ENCODE data around the gene CFAP299. TPM values are rescaled to one million over a fixed set of nuclear protein-coding genes. Genes with fewer than 3 reads are reported as not detected.

The CFAP299 gene
- total RNA-seq, 8 experiments from 2014 or later, result 0.41 to 7.1 (median 0.74) TPM

- Histone ChIP-seq H3K27ac (no peak overlapping the region), H3K4me3 (no peak overlapping the region), H3K4me1 (replicated peaks in 1 of 2) (no peaks in the 10 kb centered on the region)
- WGBS, 10 experiments, result 0 to 95% (median 78%) methylated on average over 1 to 5 of the region's 5 CpGs
- in situ Hi-C loops (cut with MboI; ENCODE audit: low pct_unique_long_range_greater_than_20kb in 2 of 9, low sequenced_read_pairs in 9 of 9, unreplicated experiment in 9 of 9), result loop anchor here in 1 of 9 experiments (25.0 kb wide), 1 partner anchor 179 kb away; no protein-coding TSS in a partner anchor
- peak in 1 of 8 experiments; percentile 19 for ATAC-seq (replicated peaks in 6 of 8)
These were observed 230.8 kb downstream of the CFAP299 start for GRCh38 chr4:80566203-80566872.

DNA sequence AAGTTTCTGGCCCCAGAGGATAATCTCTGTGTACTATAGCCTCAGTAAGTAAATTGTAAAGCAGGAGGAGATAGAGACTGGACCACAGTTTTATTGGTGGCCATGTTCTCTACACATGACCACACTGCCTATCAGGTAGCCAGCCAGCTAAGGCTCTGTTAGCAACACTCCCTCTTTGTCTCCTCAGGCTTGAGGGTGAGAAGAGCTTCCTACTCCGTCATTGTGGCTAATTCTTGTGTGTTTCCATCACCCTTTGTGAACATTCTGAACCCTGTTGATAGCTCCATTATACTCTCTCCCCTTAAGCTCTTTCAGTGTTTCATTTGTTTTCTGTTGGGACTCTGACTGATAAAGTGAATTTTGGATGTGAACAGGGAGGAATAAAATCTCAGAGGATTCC lies 233.4 kb downstream of the CFAP299 start:
- in situ Hi-C loops (cut with MboI; ENCODE audit: low pct_unique_long_range_greater_than_20kb in 2 of 9, low sequenced_read_pairs in 9 of 9, unreplicated experiment in 9 of 9), result loop anchor here in 1 of 9 experiments (25.0 kb wide), 1 partner anchor 182 kb away; no protein-coding TSS in a partner anchor
- H3K4me1 ChIP-seq (replicated peaks in 1 of 2), result no peaks in the 10 kb centered on the region
- 0 to 100% (median 80%) methylated on average over 1 of the region's 1 CpG; no CpG with 5 or more reads in 3 of the 10 experiments for WGBS, 10 experiments
- no peak overlapping the region for H3K27ac ChIP-seq
- no peak overlapping the region for H3K4me3 ChIP-seq
- ATAC-seq (replicated peaks in 6 of 8), result peak in 3 of 8 experiments; percentile 30 to 45 (median 40)

DNA sequence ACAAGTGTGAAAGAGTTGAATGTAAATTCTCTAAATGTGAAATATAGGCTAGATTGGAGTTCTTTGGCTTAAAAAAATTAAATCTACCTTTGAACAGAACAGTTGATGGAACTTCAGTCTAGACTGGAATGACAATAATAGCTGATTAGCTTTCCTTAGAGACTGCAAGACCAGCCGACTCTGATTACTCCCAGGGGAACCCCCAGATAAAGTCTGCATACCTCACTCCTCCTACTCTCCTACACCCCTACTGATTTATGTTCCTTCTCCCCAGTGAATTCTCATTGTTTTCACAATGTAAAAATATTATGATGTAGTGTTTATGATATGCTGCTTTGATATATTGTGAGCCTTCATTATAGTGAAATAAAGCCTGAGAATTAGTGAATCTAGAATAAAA lies 241.3 kb downstream of the CFAP299 start:
- ATAC-seq (replicated peaks in 6 of 8), result peak in 4 of 8 experiments; percentile 60 to 99 (median 96)
- in situ Hi-C loops (cut with MboI; ENCODE audit: low pct_unique_long_range_greater_than_20kb in 2 of 9, low sequenced_read_pairs in 9 of 9, unreplicated experiment in 9 of 9), result no loop called here
- Histone ChIP-seq H3K4me3 (no peak overlapping the region), H3K4me1 (replicated peaks in 1 of 2) (peaks cover 0 to 2% of the 10 kb centered on the region in 2 donors), H3K27ac (no peak overlapping the region)
- 0 to 29% (median 17%) methylated on average over 1 of the region's 1 CpG; no CpG with 5 or more reads in 6 of the 10 experiments for WGBS, 10 experiments

DNA sequence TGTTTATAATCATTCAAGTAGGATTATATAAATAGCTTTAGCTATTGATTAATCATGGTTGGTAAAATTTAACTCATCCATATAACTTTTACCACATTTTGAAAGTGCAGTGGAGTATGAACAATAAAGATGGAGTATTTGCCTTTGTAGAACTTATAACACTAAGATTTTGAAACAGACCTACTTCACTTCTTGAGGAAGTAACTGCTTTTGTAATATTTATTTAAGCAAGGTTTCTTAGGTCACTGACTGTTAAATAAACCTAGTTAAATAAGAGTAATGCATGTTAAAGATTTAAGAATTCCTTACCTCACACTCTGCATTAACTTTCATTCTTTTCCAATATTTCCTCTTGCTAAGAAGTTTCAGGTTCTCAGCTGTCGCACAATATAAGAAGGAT lies 242.5 kb downstream of the CFAP299 start:
- H3K4me1 ChIP-seq (replicated peaks in 1 of 2), result peaks cover 0 to 2% of the 10 kb centered on the region in 2 donors
- H3K4me3 ChIP-seq, result no peak overlapping the region
- no peak overlapping the region for H3K27ac ChIP-seq
- in situ Hi-C loops (cut with MboI; ENCODE audit: low pct_unique_long_range_greater_than_20kb in 2 of 9, low sequenced_read_pairs in 9 of 9, unreplicated experiment in 9 of 9), result no loop called here
- no peak for ATAC-seq (replicated peaks in 6 of 8)
- WGBS, 10 experiments, result 93 to 100% (median 100%) methylated on average over 1 of the region's 1 CpG; no CpG with 5 or more reads in 3 of the 10 experiments

- ATAC-seq (replicated peaks in 6 of 8), result peak in 5 of 8 experiments; percentile 32 to 77 (median 73)
- H3K4me1 ChIP-seq (replicated peaks in 1 of 2), result peaks cover 3 to 13% of the 10 kb centered on the region in 2 donors
- in situ Hi-C loops (cut with MboI; ENCODE audit: low pct_unique_long_range_greater_than_20kb in 2 of 9, low sequenced_read_pairs in 9 of 9, unreplicated experiment in 9 of 9), result no loop called here
- H3K4me3 ChIP-seq, result no peak overlapping the region
- H3K27ac ChIP-seq, result no peak overlapping the region
These were observed 250.0 kb downstream of the CFAP299 start for GRCh38 chr4:80585542-80585941.

- in situ Hi-C loops (cut with MboI; ENCODE audit: low pct_unique_long_range_greater_than_20kb in 2 of 9, low sequenced_read_pairs in 9 of 9, unreplicated experiment in 9 of 9), result no loop called here
These were observed 251.2 kb downstream of the CFAP299 start for GRCh38 chr4:80586716-80587115.

GRCh38 chr4:80587871-80588385 lies 252.4 kb downstream of the CFAP299 start:
- in situ Hi-C loops (cut with MboI; ENCODE audit: low pct_unique_long_range_greater_than_20kb in 2 of 9, low sequenced_read_pairs in 9 of 9, unreplicated experiment in 9 of 9), result no loop called here
- no peak overlapping the region for H3K27ac ChIP-seq
- peaks cover 3 to 13% of the 10 kb centered on the region in 2 donors for H3K4me1 ChIP-seq (replicated peaks in 1 of 2)
- WGBS, 10 experiments, result 69 to 100% (median 80%) methylated on average over 1 to 2 of the region's 2 CpGs; no CpG with 5 or more reads in 5 of the 10 experiments
- no peak for ATAC-seq (replicated peaks in 6 of 8)
- H3K4me3 ChIP-seq, result no peak overlapping the region

More at GRCh38 chr4:80586716-80587115, 251.2 kb downstream of the CFAP299 start:
- Histone ChIP-seq H3K27ac (no peak overlapping the region), H3K4me1 (replicated peaks in 1 of 2) (peaks cover 3 to 13% of the 10 kb centered on the region in 2 donors), H3K4me3 (no peak overlapping the region)
- 64 to 100% (median 90%) methylated on average over 1 to 2 of the region's 2 CpGs; no CpG with 5 or more reads in 1 of the 10 experiments for WGBS, 10 experiments
- ATAC-seq (replicated peaks in 6 of 8), result no peak

- Histone ChIP-seq H3K4me3 (no peak overlapping the region), H3K4me1 (replicated peaks in 1 of 2) (no peaks in the 10 kb centered on the region), H3K27ac (no peak overlapping the region)
- WGBS, 10 experiments, result 13 to 100% (median 52%) methylated on average over 1 to 2 of the region's 2 CpGs; no CpG with 5 or more reads in 1 of the 10 experiments
- no peak for ATAC-seq (replicated peaks in 6 of 8)
- in situ Hi-C loops (cut with MboI; ENCODE audit: low pct_unique_long_range_greater_than_20kb in 2 of 9, low sequenced_read_pairs in 9 of 9, unreplicated experiment in 9 of 9), result no loop called here
These were observed 257.4 kb downstream of the CFAP299 start for GRCh38 chr4:80592950-80593349.

- ATAC-seq (replicated peaks in 6 of 8), result no peak
- in situ Hi-C loops (cut with MboI; ENCODE audit: low pct_unique_long_range_greater_than_20kb in 2 of 9, low sequenced_read_pairs in 9 of 9, unreplicated experiment in 9 of 9), result no loop called here
- H3K27ac ChIP-seq, result no peak overlapping the region
- no peaks in the 10 kb centered on the region for H3K4me1 ChIP-seq (replicated peaks in 1 of 2)
- no peak overlapping the region for H3K4me3 ChIP-seq
- 75 to 100% (median 83%) methylated on average over 1 to 2 of the region's 2 CpGs; no CpG with 5 or more reads in 1 of the 10 experiments for WGBS, 10 experiments
These were observed 259.2 kb downstream of the CFAP299 start for GRCh38 chr4:80594701-80595100.

DNA sequence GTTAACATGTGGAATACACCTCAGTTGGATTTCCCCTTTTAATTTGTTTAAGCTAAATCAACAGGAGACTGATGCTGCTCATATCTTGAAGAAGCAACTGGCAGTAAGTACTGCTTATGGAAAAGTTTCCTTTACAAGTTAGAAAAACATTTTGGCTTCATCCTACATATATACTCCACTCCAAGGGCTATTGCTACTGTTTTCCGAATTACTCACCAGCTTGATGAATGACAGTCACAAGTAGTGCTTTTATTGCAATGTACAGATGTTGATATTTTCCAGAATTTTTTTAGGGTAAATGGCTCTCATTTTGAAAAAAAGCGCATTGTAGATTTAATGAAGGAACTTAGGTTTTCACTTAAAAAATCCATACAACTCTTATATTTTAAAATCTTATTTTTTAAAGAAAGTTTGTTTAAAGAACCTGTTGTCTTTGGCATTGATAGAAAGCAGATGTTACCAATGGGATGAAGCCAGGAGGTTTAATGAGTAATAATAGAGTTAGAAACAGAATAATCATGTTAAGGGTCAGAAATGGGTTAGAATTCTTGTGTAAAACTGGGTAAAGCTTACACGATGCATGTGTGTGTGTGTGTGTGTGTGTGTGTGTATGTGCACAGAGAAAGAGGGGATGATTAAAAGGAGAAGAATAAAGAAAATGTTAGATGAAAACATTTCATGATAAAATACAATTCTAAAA lies 272.9 kb downstream of the CFAP299 start:
- no peak for ATAC-seq (replicated peaks in 6 of 8)
- no peak overlapping the region for H3K4me3 ChIP-seq
- in situ Hi-C loops (cut with MboI; ENCODE audit: low pct_unique_long_range_greater_than_20kb in 2 of 9, low sequenced_read_pairs in 9 of 9, unreplicated experiment in 9 of 9), result loop anchor here in 1 of 9 experiments (25.0 kb wide), 1 partner anchor 429 kb away; the partner anchor contains the start of gene BMP3
- no peaks in the 10 kb centered on the region for H3K4me1 ChIP-seq (replicated peaks in 1 of 2)
- no peak overlapping the region for H3K27ac ChIP-seq
- 21 to 100% (median 89%) methylated on average over 1 to 3 of the region's 3 CpGs for WGBS, 10 experiments

DNA sequence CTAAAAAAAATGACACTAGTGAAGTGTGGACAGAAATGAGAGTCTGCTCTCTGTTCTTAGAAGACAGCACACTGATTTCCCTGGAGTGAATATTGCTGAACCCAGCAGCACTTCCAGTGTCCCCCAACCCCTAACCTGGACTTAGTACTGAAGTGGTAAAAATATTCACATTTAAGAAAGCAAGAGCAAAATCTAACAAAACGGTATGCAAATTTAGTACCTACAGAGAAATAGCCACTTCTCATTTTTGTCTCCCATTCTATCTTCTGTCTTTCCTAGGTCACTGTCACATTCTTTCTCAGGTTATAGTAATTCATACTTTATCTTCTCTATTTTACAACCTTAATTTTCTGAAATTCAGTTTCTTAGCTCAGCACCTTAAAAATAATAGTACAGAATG lies 274.7 kb downstream of the CFAP299 start:
- H3K4me1 ChIP-seq (replicated peaks in 1 of 2), result no peaks in the 10 kb centered on the region
- H3K4me3 ChIP-seq, result no peak overlapping the region
- WGBS, 10 experiments, result 27 to 100% (median 85%) methylated on average over 1 of the region's 1 CpG; no CpG with 5 or more reads in 2 of the 10 experiments
- in situ Hi-C loops (cut with MboI; ENCODE audit: low pct_unique_long_range_greater_than_20kb in 2 of 9, low sequenced_read_pairs in 9 of 9, unreplicated experiment in 9 of 9), result loop anchor here in 1 of 9 experiments (25.0 kb wide), 1 partner anchor 427 kb away; the partner anchor contains the start of gene BMP3
- H3K27ac ChIP-seq, result no peak overlapping the region
- no peak for ATAC-seq (replicated peaks in 6 of 8)

GRCh38 chr4:80610845-80611677 lies 275.5 kb downstream of the CFAP299 start:
- Histone ChIP-seq H3K27ac (no peak overlapping the region), H3K4me1 (replicated peaks in 1 of 2) (no peaks in the 10 kb centered on the region), H3K4me3 (no peak overlapping the region)
- WGBS, 10 experiments, result 25 to 65% (median 51%) methylated on average over 1 to 3 of the region's 3 CpGs; no CpG with 5 or more reads in 1 of the 10 experiments
- ATAC-seq (replicated peaks in 6 of 8), result peak in 2 of 8 experiments; percentile 54 to 56
- in situ Hi-C loops (cut with MboI; ENCODE audit: low pct_unique_long_range_greater_than_20kb in 2 of 9, low sequenced_read_pairs in 9 of 9, unreplicated experiment in 9 of 9), result loop anchor here in 1 of 9 experiments (25.0 kb wide), 1 partner anchor 426 kb away; the partner anchor contains the start of gene BMP3

Data from motor neuron (in vitro differentiated cells).